ENCODE results near the gene MCRIP2. TPM values are rescaled to one million over a fixed set of nuclear protein-coding genes. Genes with fewer than 3 reads are reported as not detected.

The MCRIP2 gene
- total RNA-seq, 1 donor from 2014 or later = 20.9 TPM

GRCh38 chr16:695355-696089 lies 53.9 kb downstream of the MCRIP2 start:
- no peak overlapping the region for H3K27ac Mint-ChIP-seq (ENCODE audit: unreplicated experiment)
- no peaks in the 10 kb centered on the region for H4K20me1 ChIP-seq (ENCODE audit: insufficient read depth, low read length)
- no peaks in the 10 kb centered on the region for H3K9me3 ChIP-seq (ENCODE audit: insufficient read depth, low read depth, low read length)
- H3K4me3 Mint-ChIP-seq (ENCODE audit: unreplicated experiment) = no peak overlapping the region
- peaks cover 39% of the 10 kb centered on the region for H3K27me3 Mint-ChIP-seq (ENCODE audit: low read depth, unreplicated experiment)
- no peak overlapping the region for H3K9ac ChIP-seq (ENCODE audit: low read length)
- no peaks in the 10 kb centered on the region for H3K36me3 Mint-ChIP-seq (ENCODE audit: low read depth, unreplicated experiment)
- no peaks in the 10 kb centered on the region for H3K36me3 ChIP-seq (ENCODE audit: insufficient read depth, low read length)
- TF ChIP-seq CTCF (IDR thresholded peaks at IDR 0.05; ENCODE audit: insufficient read depth, low read depth, low read length) = no peak
- peak; percentile 82 for TF ChIP-seq EZH2 (IDR thresholded peaks at IDR 0.05; ENCODE audit: insufficient read depth, low read length)
- no peaks in the 10 kb centered on the region for H3K9me3 Mint-ChIP-seq (ENCODE audit: unreplicated experiment)
- H3K4me3 ChIP-seq (ENCODE audit: insufficient read depth, low read depth, low read length) = no peak overlapping the region
- H2AFZ ChIP-seq (ENCODE audit: low read depth, low read length) = no peak overlapping the region
- H3K4me1 ChIP-seq (ENCODE audit: insufficient read depth, low read length) = no peaks in the 10 kb centered on the region
- peaks cover 2% of the 10 kb centered on the region for H3K4me1 Mint-ChIP-seq (ENCODE audit: low read depth, unreplicated experiment)
- H3K27ac ChIP-seq (ENCODE audit: low read depth, low read length) = no peak overlapping the region
- H3K79me2 ChIP-seq (ENCODE audit: insufficient read depth, low read length) = no peaks in the 10 kb centered on the region
- peaks cover 13% of the 10 kb centered on the region for H3K27me3 ChIP-seq (ENCODE audit: insufficient read depth, low read length)
- H3K4me2 ChIP-seq (ENCODE audit: low read length) = no peak overlapping the region
- no peak for DNase-seq (ENCODE audit: low read depth)
- FAIRE-seq = no peak

Other genes with a start within 250 kb of the MCRIP2 start
- 268 and 275 TPM in 2 replicates for gene NME4, start 244.6 kb upstream of the MCRIP2 start, total RNA-seq
- 13.4 and 17.4 TPM in 2 replicates for gene DECR2, start 239.9 kb upstream of the MCRIP2 start, total RNA-seq
- gene RAB11FIP3, start 216.2 kb upstream of the MCRIP2 start, total RNA-seq = 21.0 and 21.2 TPM in 2 replicates
- gene CAPN15, start 114.1 kb upstream of the MCRIP2 start, total RNA-seq = 33.6 and 38.7 TPM in 2 replicates
- 0.09 TPM in 1 of 2 replicates, not detected in the other for gene PRR35, start 81.4 kb upstream of the MCRIP2 start, total RNA-seq
- gene NHLRC4, start 74.8 kb upstream of the MCRIP2 start, total RNA-seq = 0.50 and 0.73 TPM in 2 replicates
- gene PIGQ, start 71.9 kb upstream of the MCRIP2 start, total RNA-seq = 22.2 and 22.4 TPM in 2 replicates
- gene RAB40C, start 51.8 kb upstream of the MCRIP2 start, total RNA-seq = 12.6 and 13.0 TPM in 2 replicates
- gene WFIKKN1, start 10.8 kb upstream of the MCRIP2 start, total RNA-seq = 0.43 and 0.89 TPM in 2 replicates
- gene METTL26, start 5.5 kb upstream of the MCRIP2 start, total RNA-seq = 56.4 and 59.6 TPM in 2 replicates
- 16.1 and 21.2 TPM in 2 replicates for gene WDR90, start 7.5 kb downstream of the MCRIP2 start, total RNA-seq
- gene RHOT2, start 26.3 kb downstream of the MCRIP2 start, total RNA-seq = 87.3 and 93.2 TPM in 2 replicates
- gene RHBDL1, start 33.8 kb downstream of the MCRIP2 start, total RNA-seq = 4.0 and 4.9 TPM in 2 replicates
- gene STUB1, start 38.6 kb downstream of the MCRIP2 start, total RNA-seq = 138 and 140 TPM in 2 replicates
- 24.6 and 26.8 TPM in 2 replicates for gene JMJD8, start 42.5 kb downstream of the MCRIP2 start, total RNA-seq
- gene WDR24, start 48.6 kb downstream of the MCRIP2 start, total RNA-seq = 8.2 and 9.5 TPM in 2 replicates
- 3.7 and 5.2 TPM in 2 replicates for gene FBXL16, start 64.0 kb downstream of the MCRIP2 start, total RNA-seq
- gene METRN, start 73.3 kb downstream of the MCRIP2 start, total RNA-seq = 30.1 and 31.5 TPM in 2 replicates
- 22.6 and 26.6 TPM in 2 replicates for gene ANTKMT, start 79.3 kb downstream of the MCRIP2 start, total RNA-seq
- gene CCDC78, start 84.6 kb downstream of the MCRIP2 start, total RNA-seq = 2.1 and 4.7 TPM in 2 replicates
- 15.5 and 17.6 TPM in 2 replicates for gene HAGHL, start 85.3 kb downstream of the MCRIP2 start, total RNA-seq
- gene CIAO3, start 99.2 kb downstream of the MCRIP2 start, total RNA-seq = 18.5 and 19.6 TPM in 2 replicates
- gene MSLN, start 118.9 kb downstream of the MCRIP2 start, total RNA-seq = not detected in 2 replicates
- gene RPUSD1, start 146.6 kb downstream of the MCRIP2 start, total RNA-seq = 27.5 and 28.8 TPM in 2 replicates
- 9.8 and 14.8 TPM in 2 replicates for gene CHTF18, start 146.8 kb downstream of the MCRIP2 start, total RNA-seq
- gene GNG13, start 158.9 kb downstream of the MCRIP2 start, total RNA-seq = not detected in 2 replicates

All from astrocyte (in vitro differentiated cells and primary cell).